Medulla oblongata (tissue), 1 donor: ENCODE results near the gene ANKRD17.

Experiments used
- DNase-seq: peaks from one replicate; pipeline ENCODE4 v3.0.0-alpha.2; 2015; ENCODE audit errors: extremely low spot score

ANKRD17 gene

DNA sequence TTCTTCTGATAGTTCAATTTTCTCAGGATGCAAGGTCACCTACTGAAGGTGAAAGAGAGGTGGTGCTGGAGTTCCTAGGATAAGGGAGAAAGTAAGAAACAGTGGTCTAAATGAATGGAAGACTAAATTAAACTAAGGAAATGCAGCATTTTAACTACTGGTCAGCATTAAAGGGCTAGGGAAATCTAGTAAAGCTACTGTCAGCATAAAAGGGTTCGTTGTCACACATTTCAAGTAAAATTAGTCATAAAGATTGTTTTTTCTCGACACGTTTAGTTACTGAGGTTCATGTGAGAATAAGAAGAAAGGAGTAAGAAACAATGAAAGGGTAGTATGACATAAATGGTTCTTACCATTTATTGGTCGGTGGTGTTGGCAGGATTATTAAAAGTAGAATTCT, 149.1 kb downstream of the ANKRD17 start:
- no peak for DNase-seq

GRCh38 chr4:73104695-73105094, 153.9 kb downstream of the ANKRD17 start:
- no peak for DNase-seq

- no peak for DNase-seq
Measured at GRCh38 chr4:73103799-73104503, 154.6 kb downstream of the ANKRD17 start.

DNA sequence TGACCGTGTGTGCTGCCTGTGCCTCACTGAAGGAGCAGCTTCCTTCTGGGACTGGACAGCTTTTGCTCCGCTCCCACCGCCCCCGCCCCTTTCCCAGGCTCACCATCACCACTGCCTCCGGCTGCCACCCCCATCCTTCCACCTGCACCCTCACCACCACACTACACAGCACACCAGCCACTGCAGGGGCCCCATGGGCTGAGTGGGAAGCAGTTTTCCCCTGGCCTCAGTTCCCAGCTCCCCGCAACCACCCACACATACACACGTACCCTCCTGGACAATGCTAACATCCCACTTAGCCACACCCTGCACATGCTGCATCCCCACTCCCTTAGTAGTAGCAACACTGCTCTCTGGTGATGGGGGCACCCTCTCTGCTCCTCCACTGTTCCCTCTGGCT, 159.5 kb downstream of the ANKRD17 start:
- DNase-seq: no peak

DNA sequence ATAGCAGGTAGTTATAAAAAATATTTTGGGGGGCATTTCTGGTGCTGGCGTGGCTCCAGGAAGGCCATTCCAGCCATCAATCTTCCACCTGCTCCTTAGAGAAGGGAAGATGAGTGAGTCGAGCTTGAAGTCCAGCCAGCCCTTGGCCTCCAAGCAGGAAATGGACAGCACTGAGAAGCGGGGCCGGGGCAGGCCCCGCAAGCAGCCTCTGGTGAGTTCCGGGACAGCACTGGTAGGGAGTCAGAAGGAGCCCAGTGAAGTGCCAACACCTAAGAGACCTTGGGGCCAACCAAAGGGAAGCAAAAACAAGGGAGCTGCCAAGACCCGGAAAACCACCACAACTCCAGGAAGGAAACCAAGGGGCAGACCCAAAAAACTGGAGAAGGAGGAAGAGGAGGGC, 159.9 kb downstream of the ANKRD17 start:
- no peak for DNase-seq

GRCh38 chr4:73098016-73098415, 160.6 kb downstream of the ANKRD17 start:
- DNase-seq: no peak

- DNase-seq: no peak
Measured at GRCh38 chr4:73092868-73093267, 165.7 kb downstream of the ANKRD17 start.

- DNase-seq: no peak
Measured at GRCh38 chr4:73090738-73091137, 167.9 kb downstream of the ANKRD17 start.

DNA sequence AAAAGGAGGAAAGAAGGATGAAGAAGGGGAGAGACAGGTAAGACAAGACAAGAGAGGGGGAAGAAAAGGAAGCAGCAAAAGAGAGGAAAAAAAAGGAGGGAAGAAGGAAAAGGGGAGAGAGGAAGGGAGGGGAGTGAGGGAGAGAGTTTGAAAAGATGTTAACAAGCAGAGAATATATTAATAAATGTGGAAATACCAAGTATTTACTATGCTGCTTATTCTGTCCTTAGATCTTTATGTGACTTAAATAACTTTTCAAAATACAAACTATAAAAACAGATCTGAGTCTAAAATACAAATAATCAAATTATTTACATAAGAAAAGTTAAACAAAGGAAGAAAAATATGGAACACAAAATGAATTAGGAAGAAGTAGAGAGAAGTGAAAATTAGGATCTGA, 170.7 kb downstream of the ANKRD17 start:
- no peak for DNase-seq

- DNase-seq: no peak
Measured at GRCh38 chr4:73086095-73086868, 172.3 kb downstream of the ANKRD17 start.

DNA sequence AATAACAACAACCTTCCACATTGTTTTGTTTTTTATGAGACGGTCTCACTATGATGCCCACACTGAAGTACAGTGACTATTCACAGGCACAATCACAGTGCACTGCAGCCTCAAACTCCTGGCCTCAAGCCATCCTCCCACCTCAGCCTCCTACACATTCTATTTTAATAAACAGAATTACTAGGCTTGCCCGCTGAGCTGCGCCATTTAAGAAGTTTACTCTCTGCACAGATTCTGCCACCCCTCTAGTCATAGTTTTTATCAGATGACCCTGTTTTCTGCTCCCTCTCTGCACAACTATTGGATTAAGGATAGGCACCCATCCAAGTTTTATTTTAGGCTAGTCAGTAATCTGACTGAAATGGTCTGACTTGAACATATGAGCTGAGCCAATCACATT, 177.8 kb downstream of the ANKRD17 start:
- no peak for DNase-seq

- DNase-seq: no peak
Measured at GRCh38 chr4:73075832-73076231, 182.8 kb downstream of the ANKRD17 start.

DNA sequence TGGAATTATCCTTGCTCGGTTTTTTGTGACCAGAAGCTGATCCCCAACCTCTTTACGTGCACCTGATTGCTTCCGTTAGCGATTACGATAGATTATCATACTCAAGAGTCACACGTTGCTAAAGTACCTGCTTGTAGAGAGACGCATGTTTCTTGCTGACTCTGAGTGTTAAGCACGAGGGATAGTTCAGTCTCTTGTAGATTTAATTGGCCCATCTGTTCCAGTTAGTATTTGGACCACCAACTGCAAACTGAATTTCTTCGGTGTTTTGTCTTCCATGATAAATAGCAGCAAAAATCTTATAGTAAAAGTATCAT, 188.6 kb downstream of the ANKRD17 start:
- no peak for DNase-seq

DNA sequence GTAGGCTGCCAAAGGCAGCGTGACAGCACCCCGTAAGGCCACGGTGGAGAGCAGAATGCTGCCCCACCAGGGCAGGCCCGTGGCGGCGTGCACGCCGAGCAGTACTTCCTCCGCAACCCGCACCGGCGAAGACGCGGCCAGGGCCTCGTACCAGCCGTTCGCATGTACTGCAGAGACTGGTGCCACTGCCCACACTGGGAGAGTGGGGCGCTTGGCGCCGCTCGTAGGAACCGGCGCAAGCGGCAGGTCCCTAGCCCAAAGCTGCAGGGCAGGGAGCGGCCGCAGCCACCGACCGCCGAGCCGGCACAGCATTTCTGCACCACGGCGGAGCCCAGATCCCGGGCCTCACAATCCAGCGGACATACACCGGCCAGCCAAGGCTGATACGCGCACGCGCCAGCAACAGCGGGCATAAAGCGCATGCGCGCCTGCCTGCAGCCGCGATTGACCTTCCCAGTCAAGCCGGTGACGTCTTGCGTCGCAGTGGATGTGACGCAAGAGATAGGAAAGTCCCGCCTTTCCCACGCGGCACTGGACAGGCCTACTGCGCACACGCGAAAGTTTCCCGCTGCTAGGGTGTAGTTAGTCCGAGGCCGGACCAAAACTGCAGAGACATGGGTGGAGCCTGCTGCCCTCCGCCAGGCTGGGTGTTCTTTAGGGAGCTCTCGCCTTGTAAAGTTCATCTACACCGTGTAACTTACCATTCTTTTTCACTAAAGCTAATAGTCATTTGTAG, 189.1 kb downstream of the ANKRD17 start, which contains the start of gene COX18:
Gene COX18 (minus strand): TSS at position 379 of the 736 bp plus-strand sequence. CDS start 67 bp downstream, at position 312.
- peak; percentile 99 for DNase-seq

GRCh38 chr4:73068491-73069337, 189.9 kb downstream of the ANKRD17 start:
- peak; percentile 41 for DNase-seq

DNA sequence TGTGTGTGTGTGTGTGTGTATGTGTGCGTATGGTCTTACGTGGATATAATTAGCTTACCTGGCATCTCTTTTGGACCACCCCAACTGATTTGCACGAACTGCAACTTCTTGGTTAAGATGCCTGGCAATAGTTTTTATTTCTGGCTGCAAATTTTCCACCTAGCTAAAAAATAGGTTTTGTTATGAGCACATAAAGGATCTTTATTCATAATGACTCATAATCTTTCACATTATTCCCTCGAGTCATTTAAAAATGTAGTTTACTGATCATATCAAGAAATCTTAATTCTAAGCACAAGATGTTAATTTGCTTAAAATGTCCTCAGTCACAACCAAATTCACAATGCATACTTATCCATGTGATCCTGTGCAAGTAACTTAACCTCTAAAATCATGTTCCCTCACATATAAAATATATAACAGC, 190.6 kb downstream of the ANKRD17 start:
- DNase-seq: no peak

DNA sequence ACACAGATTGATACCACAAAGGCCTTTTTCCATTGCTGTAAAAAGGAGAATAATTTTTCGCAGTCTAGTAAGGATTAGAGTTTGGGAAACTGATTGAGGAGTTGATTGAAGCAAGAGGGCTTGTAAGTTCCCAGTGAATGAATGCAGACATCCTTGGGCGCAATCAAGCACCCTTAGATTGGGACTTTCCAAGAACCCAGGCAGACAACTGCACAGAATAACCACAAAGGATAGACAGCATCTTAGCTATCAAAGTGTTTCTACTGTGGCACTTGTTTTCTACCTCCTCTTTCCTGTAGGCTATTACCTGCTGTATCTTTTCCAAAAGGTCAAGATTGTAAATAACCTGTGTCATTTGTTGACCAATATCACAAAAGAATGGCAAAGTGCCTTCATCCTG, 191.7 kb downstream of the ANKRD17 start:
- DNase-seq: no peak

GRCh38 chr4:73066445-73066844, 192.2 kb downstream of the ANKRD17 start:
- DNase-seq: no peak

- DNase-seq: no peak
Measured at GRCh38 chr4:73064536-73064935, 194.1 kb downstream of the ANKRD17 start.

DNA sequence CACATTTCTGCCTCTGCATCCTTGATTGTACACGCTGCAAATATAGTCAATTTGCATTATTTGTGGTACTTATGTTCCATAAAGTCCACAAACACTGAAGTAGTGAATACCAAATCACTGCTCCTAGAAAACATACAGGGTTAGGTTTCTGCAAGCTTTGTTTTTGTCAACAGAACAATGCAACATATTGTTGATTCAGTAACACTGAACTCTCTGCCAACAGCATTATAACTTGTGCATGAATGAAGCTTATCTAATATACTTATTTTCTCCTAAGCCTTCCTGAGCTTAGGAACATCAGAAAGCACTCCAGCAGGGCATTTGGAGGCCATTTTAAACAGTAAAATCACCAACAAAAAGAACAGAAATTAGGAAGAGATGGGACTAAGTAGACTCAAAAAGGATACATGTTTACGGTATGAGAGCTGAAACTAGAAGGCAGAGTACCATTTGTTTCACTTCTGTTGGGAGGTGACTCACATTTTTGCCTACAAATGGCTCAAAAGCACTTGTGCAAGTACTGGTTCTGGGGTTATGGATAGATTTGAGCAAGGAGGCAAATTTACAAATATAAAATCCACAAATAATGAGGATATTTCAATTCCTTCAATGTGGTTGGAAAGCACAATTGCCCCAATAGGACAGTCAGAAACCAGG, 203.2 kb downstream of the ANKRD17 start:
- DNase-seq: peak; percentile 45

DNA sequence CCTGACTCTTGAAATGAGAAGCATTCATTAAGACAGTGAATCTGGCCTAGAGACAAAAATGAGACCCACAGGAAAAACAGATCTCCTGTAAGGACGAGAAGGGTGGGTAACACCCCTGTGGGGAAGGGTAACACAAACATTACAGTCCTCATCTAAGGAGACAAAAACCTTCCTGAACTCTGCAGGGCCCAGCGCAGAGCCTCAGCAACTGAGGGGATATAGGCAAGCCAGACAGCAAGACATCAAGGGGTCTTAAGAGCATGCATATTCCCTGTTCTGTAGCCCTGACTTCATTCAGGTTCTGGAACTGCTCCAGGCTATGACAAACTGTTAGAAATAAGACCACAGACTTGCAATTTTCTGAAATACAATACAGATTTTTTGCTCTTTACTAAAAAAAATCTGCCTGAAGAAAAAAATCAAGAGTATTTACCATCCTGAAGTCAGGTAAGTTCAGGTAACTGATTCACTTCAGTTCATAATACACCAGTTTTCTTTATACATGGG, 204.6 kb downstream of the ANKRD17 start:
- DNase-seq: no peak
